ENCODE measurements around the gene CD151. TPM values are rescaled to one million over a fixed set of nuclear protein-coding genes. Genes with fewer than 3 reads are reported as not detected.

CD151 gene
- total RNA-seq, result 188 and 225 TPM in 2 replicates

GRCh38 chr11:832529-833113 is at the start of gene CD151:
TSS of gene CD151 (plus strand) at chr11:832952. CDS start at chr11:836070, 3,118 bp downstream.

GRCh38 chr11:789943-790342 is 42.8 kb upstream of the CD151 start, which contains the start of gene CEND1:
TSS of gene CEND1 (minus strand) at chr11:790090. CDS start at chr11:788576, 1,514 bp downstream.

GRCh38 chr11:798093-798713 is 34.5 kb upstream of the CD151 start, which contains the start of gene SLC25A22:
TSS of gene SLC25A22 (minus strand) at chr11:798281. CDS start at chr11:795006, 3,275 bp downstream.

GRCh38 chr11:809287-810039 is 23.3 kb upstream of the CD151 start, which contains the start of gene RPLP2:
TSS of gene RPLP2 (plus strand) at chr11:809967. CDS start at chr11:810235, 268 bp downstream.

GRCh38 chr11:818396-819128 is 14.2 kb upstream of the CD151 start, which contains the start of gene PNPLA2:
TSS of gene PNPLA2 (plus strand) at chr11:818914. CDS start at chr11:819719, 805 bp downstream.

GRCh38 chr11:827897-828192 is 4.9 kb upstream of the CD151 start, which contains the start of gene CRACR2B:
TSS of gene CRACR2B (plus strand) at chr11:827919. CDS start at chr11:828608, 689 bp downstream.

GRCh38 chr11:842370-843002 is 9.7 kb downstream of the CD151 start, which contains the start of the genes POLR2L and TSPAN4:
TSS of gene POLR2L (minus strand) at chr11:842529. CDS start at chr11:842508, 21 bp downstream.
TSS of gene TSPAN4 (plus strand) at chr11:842852. CDS start at chr11:850305, 7,453 bp downstream.

Small RNAs within 50 kb of the gene (small RNA-seq; reads per million reads assigned to genes)
- gene SNORA52, result not detected

Other genes with a start within 250 kb of the CD151 start
- 5.1 and 6.1 TPM in 2 replicates for gene IRF7, start 217.0 kb upstream of the CD151 start, total RNA-seq
- gene CDHR5, start 208.0 kb upstream of the CD151 start, total RNA-seq, result not detected in 2 replicates
- gene SCT, start 205.8 kb upstream of the CD151 start, total RNA-seq, result not detected in 2 replicates
- under 0.01 TPM in 1 of 2 replicates, not detected in the other for gene DRD4, start 195.7 kb upstream of the CD151 start, total RNA-seq
- gene DEAF1, start 137.7 kb upstream of the CD151 start, total RNA-seq, result 36.0 and 47.8 TPM in 2 replicates
- gene TMEM80, start 137.1 kb upstream of the CD151 start, total RNA-seq, result 9.9 and 10.9 TPM in 2 replicates
- 24.4 and 33.1 TPM in 2 replicates for gene EPS8L2, start 126.7 kb upstream of the CD151 start, total RNA-seq
- gene TALDO1, start 85.5 kb upstream of the CD151 start, total RNA-seq, result 123 and 139 TPM in 2 replicates
- gene GATD1, start 55.5 kb upstream of the CD151 start, total RNA-seq, result 45.0 and 48.1 TPM in 2 replicates
- 0.37 and 2.2 TPM in 2 replicates for gene CEND1, start 42.9 kb upstream of the CD151 start, total RNA-seq
- 16.5 and 25.6 TPM in 2 replicates for gene SLC25A22, start 34.7 kb upstream of the CD151 start, total RNA-seq
- gene PIDD1, start 27.7 kb upstream of the CD151 start, total RNA-seq, result 4.4 and 7.2 TPM in 2 replicates
- gene RPLP2, start 23.0 kb upstream of the CD151 start, total RNA-seq, result 206 and 432 TPM in 2 replicates
- gene PNPLA2, start 14.0 kb upstream of the CD151 start, total RNA-seq, result 29.8 and 34.0 TPM in 2 replicates
- 0.37 and 0.78 TPM in 2 replicates for gene CRACR2B, start 5.0 kb upstream of the CD151 start, total RNA-seq
- gene POLR2L, start 9.6 kb downstream of the CD151 start, total RNA-seq, result 122 and 125 TPM in 2 replicates
- 143 and 195 TPM in 2 replicates for gene TSPAN4, start 9.9 kb downstream of the CD151 start, total RNA-seq
- 42.8 and 43.4 TPM in 2 replicates for gene CHID1, start 77.9 kb downstream of the CD151 start, total RNA-seq
- 46.7 and 54.3 TPM in 2 replicates for gene AP2A2, start 92.9 kb downstream of the CD151 start, total RNA-seq
- gene MUC6, start 203.8 kb downstream of the CD151 start, total RNA-seq, result not detected in 2 replicates
- gene MUC2, start 241.9 kb downstream of the CD151 start, total RNA-seq, result not detected in 2 replicates